Type B pancreatic cell (in vitro differentiated cells): ENCODE measurements around the gene MBD3L2. TPM values are rescaled to one million over a fixed set of nuclear protein-coding genes. Genes with fewer than 3 reads are reported as not detected.
"Not testable (repeated sequence)": the region's sequence is repeated elsewhere in the genome, so short reads cannot be mapped to it uniquely, and the experiment has no call there.

ENCODE experiments used
- DNase-seq: peaks from one replicate; pipeline ENCODE4 v3.0.0; 2021; ENCODE audit warnings: mixed read lengths; ENCODE audit not compliant: unreplicated experiment; ENCODE audit errors: extremely low spot score
- H3K27ac Mint-ChIP-seq: 2 replicates; pipeline ENCODE4 v1.8.0; 2021; ENCODE audit warnings: mild to moderate bottlenecking, mixed read lengths
- H3K27me3 Mint-ChIP-seq: 2 replicates; pipeline ENCODE4 v1.8.0; 2021; ENCODE audit warnings: mixed read lengths
- H3K36me3 Mint-ChIP-seq: 2 replicates; pipeline ENCODE4 v1.8.0; 2021; ENCODE audit warnings: mixed read lengths
- H3K4me1 Mint-ChIP-seq: one replicate; pipeline ENCODE4 v1.8.0; 2021; ENCODE audit warnings: mixed read lengths; ENCODE audit not compliant: unreplicated experiment
- H3K4me3 Mint-ChIP-seq: 2 replicates; pipeline ENCODE4 v1.8.0; 2021; ENCODE audit warnings: mild to moderate bottlenecking, mixed read lengths
- H3K9me3 Mint-ChIP-seq: 2 replicates; pipeline ENCODE4 v1.8.0; 2021; ENCODE audit warnings: mixed read lengths
- CTCF ChIP-seq: fragments of 200-600 bp; sonication (generic); conservative IDR thresholded peaks from 2 replicates; pipeline ENCODE4 v1.5.0; 2021; ENCODE audit warnings: antibody characterized with exemption, mild to moderate bottlenecking
- total RNA-seq: library from RNA; stranded (reverse); gene quantifications from 2 replicates; pipeline ENCODE4 v1.2.1, GENCODE V29; 2021; ENCODE audit warnings: low replicate concordance

Gene MBD3L2
- total RNA-seq, 1 donor from 2014 or later, result not detected

- H3K9me3 Mint-ChIP-seq, H3K27ac Mint-ChIP-seq, H3K4me1 Mint-ChIP-seq, H3K4me3 Mint-ChIP-seq, DNase-seq, H3K36me3 Mint-ChIP-seq, H3K27me3 Mint-ChIP-seq: not testable (repeated sequence)
These were observed 3.8 kb downstream of the MBD3L2 start for GRCh38 chr19:7052896-7053295.

- H3K36me3 Mint-ChIP-seq, H3K9me3 Mint-ChIP-seq, H3K4me3 Mint-ChIP-seq, H3K27ac Mint-ChIP-seq, H3K4me1 Mint-ChIP-seq, H3K27me3 Mint-ChIP-seq, DNase-seq: not testable (repeated sequence)
These were observed 5.7 kb downstream of the MBD3L2 start for GRCh38 chr19:7054635-7055368.

GRCh38 chr19:7055679-7056078 lies 6.6 kb downstream of the MBD3L2 start:
- not testable (repeated sequence) for H3K9me3 Mint-ChIP-seq, DNase-seq, H3K36me3 Mint-ChIP-seq, H3K4me3 Mint-ChIP-seq, H3K27me3 Mint-ChIP-seq, H3K4me1 Mint-ChIP-seq, H3K27ac Mint-ChIP-seq

GRCh38 chr19:7056371-7056770 lies 7.2 kb downstream of the MBD3L2 start:
- not testable (repeated sequence) for H3K9me3 Mint-ChIP-seq, H3K4me3 Mint-ChIP-seq, H3K27me3 Mint-ChIP-seq, DNase-seq, H3K27ac Mint-ChIP-seq, H3K36me3 Mint-ChIP-seq, H3K4me1 Mint-ChIP-seq

GRCh38 chr19:7058576-7058975 lies 9.5 kb downstream of the MBD3L2 start, which contains the start of gene MBD3L3:
TSS of gene MBD3L3 (minus strand) at chr19:7058676. CDS start at chr19:7058605, 71 bp downstream.
- H3K4me3 Mint-ChIP-seq, H3K9me3 Mint-ChIP-seq, H3K27ac Mint-ChIP-seq, H3K36me3 Mint-ChIP-seq, H3K4me1 Mint-ChIP-seq, DNase-seq, H3K27me3 Mint-ChIP-seq: not testable (repeated sequence)

GRCh38 chr19:7059977-7060376 lies 10.9 kb downstream of the MBD3L2 start:
- not testable (repeated sequence) for H3K9me3 Mint-ChIP-seq, H3K27me3 Mint-ChIP-seq, H3K4me1 Mint-ChIP-seq, DNase-seq, H3K27ac Mint-ChIP-seq, H3K4me3 Mint-ChIP-seq, H3K36me3 Mint-ChIP-seq

- no peak for DNase-seq
- no peak overlapping the region for H3K27ac Mint-ChIP-seq
- H3K36me3 Mint-ChIP-seq, result no peaks in the 10 kb centered on the region
- no peaks in the 10 kb centered on the region for H3K4me1 Mint-ChIP-seq
- H3K4me3 Mint-ChIP-seq, result no peak overlapping the region
- no peaks in the 10 kb centered on the region for H3K27me3 Mint-ChIP-seq
- no peaks in the 10 kb centered on the region for H3K9me3 Mint-ChIP-seq
- no peak for TF ChIP-seq CTCF
These were observed 14.2 kb downstream of the MBD3L2 start for GRCh38 chr19:7063339-7063738.

- Mint-ChIP-seq H3K27me3 (no peaks in the 10 kb centered on the region), H3K9me3 (no peaks in the 10 kb centered on the region), H3K27ac (no peak overlapping the region), H3K4me3 (no peak overlapping the region), H3K36me3 (no peaks in the 10 kb centered on the region), H3K4me1 (peaks cover 1% of the 10 kb centered on the region)
- no peak for DNase-seq
- no peak for TF ChIP-seq CTCF
These were observed 14.8 kb downstream of the MBD3L2 start for GRCh38 chr19:7063764-7064418.
